Endothelial cell of umbilical vein (primary cell): Measurements from ENCODE around the gene HOXC9. TPM values are rescaled to one million over a fixed set of nuclear protein-coding genes. Genes with fewer than 3 reads are reported as not detected.
A peak's percentile ranks its signal among the peaks of the same experiment; 100 is the strongest.

Source experiments
- BruUV-seq: library from RNA; stranded (reverse); fragments of 400-500 nt; replicated peaks from 2 replicates; lab custom pipeline; 2021; lab: Mats Ljungman, UMichigan
- CTCF ChIA-PET: fragments of 300-600, 350-600 bp; sonication (Branson Sonifier 250); formaldehyde crosslinking; loops from one replicate; lab custom pipeline; 2021; ENCODE audit warnings: antibody characterized with exemption, inconsistent platforms; lab: Charles Lee
- POLR2A ChIA-PET: fragments of 300-600, 350-600 bp; sonication (Branson Sonifier 250); formaldehyde crosslinking; loops from one replicate; lab custom pipeline; 2021; ENCODE audit warnings: antibody characterized with exemption, inconsistent platforms; lab: Charles Lee
- DNase-seq: peaks from one replicate; pipeline ENCODE4 v3.0.0-alpha.2; 2011; ENCODE audit warnings: low read depth, low spot score
- FAIRE-seq: peaks from 2 replicates; lab custom pipeline; 2011; peaks lifted over from hg19 to GRCh38; lab: Jason Lieb, UNC
- H2AFZ ChIP-seq: 2 replicates; pipeline ENCODE4 v1.6.0; 2012; ENCODE audit warnings: low read depth, low read length, control low read depth, inconsistent platforms
- H3K27ac ChIP-seq: 2 replicates; pipeline ENCODE4 v1.5.1; 2011; ENCODE audit warnings: low read depth, mild to moderate bottlenecking, control low read depth, low read length, moderate library complexity; ENCODE audit not compliant: insufficient read depth
- H3K27me3 ChIP-seq, 2 experiments: 2 replicates each; pipeline versions ENCODE4 v1.6.0 to v1.6.1; 2011; ENCODE audit warnings: low read length in 2 of 2, mixed read lengths in 1 of 2; ENCODE audit not compliant: control insufficient read depth in 2 of 2, insufficient read depth in 2 of 2
- H3K36me3 ChIP-seq, 2 experiments: 2 replicates in 1 of 2; 3 replicates in 1 of 2; pipeline ENCODE4 v1.5.1; 2011; ENCODE audit warnings: low read length in 2 of 2, mild to moderate bottlenecking in 1 of 2, moderate library complexity in 1 of 2; ENCODE audit not compliant: control insufficient read depth in 2 of 2, insufficient read depth in 2 of 2; ENCODE audit errors: extremely low read depth in 1 of 2
- H3K4me1 ChIP-seq: 3 replicates; pipeline ENCODE4 v1.5.1; 2011; ENCODE audit warnings: mild to moderate bottlenecking, low read length; ENCODE audit not compliant: control insufficient read depth, insufficient read depth; ENCODE audit errors: extremely low read depth
- H3K4me2 ChIP-seq: 2 replicates; pipeline ENCODE4 v1.6.1; 2011; ENCODE audit warnings: low read length, control low read depth, mixed read lengths; ENCODE audit not compliant: insufficient read depth
- H3K4me3 ChIP-seq, 3 experiments: fragments of 200-600 bp in 1 of 3; sonication (generic), shearing (Covaris generic) in 1 of 3; replicated peaks in 1 of 3; 2 replicates each; pipeline ENCODE4 v1.5.1; 2011 to 2016; ENCODE audit warnings: control low read depth in 3 of 3, low read length in 3 of 3, mild to moderate bottlenecking in 2 of 3, inconsistent platforms in 1 of 3, low read depth in 1 of 3, moderate library complexity in 1 of 3; ENCODE audit not compliant: insufficient read depth in 1 of 3
- H3K79me2 ChIP-seq: 2 replicates; pipeline ENCODE4 v1.6.0; 2012; ENCODE audit warnings: low read length, inconsistent platforms; ENCODE audit not compliant: control insufficient read depth, insufficient read depth
- H3K9ac ChIP-seq: replicated peaks from 2 replicates; pipeline ENCODE3; 2011; ENCODE audit warnings: low read length, control low read depth; ENCODE audit not compliant: insufficient read depth; ENCODE audit errors: extremely low read depth
- H3K9me1 ChIP-seq: replicated peaks from 3 replicates; pipeline ENCODE4 v1.6.0; 2011; ENCODE audit warnings: mild to moderate bottlenecking, low read length; ENCODE audit not compliant: control insufficient read depth, insufficient read depth; ENCODE audit errors: extremely low read depth
- H3K9me3 ChIP-seq: replicated peaks from 2 replicates; pipeline ENCODE4 v1.5.1; 2012; ENCODE audit warnings: low read length, inconsistent platforms; ENCODE audit not compliant: control insufficient read depth, insufficient read depth
- H4K20me1 ChIP-seq: replicated peaks from 2 replicates; pipeline ENCODE3; 2011; ENCODE audit warnings: mild to moderate bottlenecking, low read length; ENCODE audit not compliant: control insufficient read depth, insufficient read depth; ENCODE audit errors: extremely low read depth
- EZH2 ChIP-seq: IDR thresholded peaks from 2 replicates; pipeline ENCODE4 v1.6.1; 2012; ENCODE audit warnings: borderline replicate concordance, low read depth, mild to moderate bottlenecking, moderate library complexity, low read length, inconsistent platforms; ENCODE audit not compliant: severe bottlenecking
- GATA2 ChIP-seq: IDR thresholded peaks from 2 replicates; pipeline ENCODE4 v1.7.0; 2011; ENCODE audit warnings: low read depth, mild to moderate bottlenecking, moderate library complexity, mixed read lengths, low read length; ENCODE audit not compliant: insufficient read length, insufficient read depth
- JUN ChIP-seq: IDR thresholded peaks from 2 replicates; pipeline ENCODE4 v1.6.1; 2011; ENCODE audit warnings: borderline replicate concordance, low read depth; ENCODE audit not compliant: insufficient read length, insufficient read depth
- MYC ChIP-seq: IDR thresholded peaks from one replicate; pipeline ENCODE4 v1.6.1; 2011; ENCODE audit warnings: mild to moderate bottlenecking, low read depth, low read length
- POLR2AphosphoS5 ChIP-seq: IDR thresholded peaks from 2 replicates; pipeline ENCODE4 v1.6.1; 2012; ENCODE audit warnings: low read depth, mild to moderate bottlenecking, control low read depth, low read length, moderate library complexity; ENCODE audit not compliant: insufficient read depth
- dilution Hi-C: fragments of 300-500 bp; cut with MboI; formaldehyde crosslinking; loops from one replicate; pipeline ENCODE4 v1.15.0; 2019; ENCODE audit warnings: low sequenced_read_pairs; ENCODE audit not compliant: extremely low pct_ligation_motif_present
- intact Hi-C: fragments of 100-400 bp; cut with micrococcal nuclease; formaldehyde crosslinking; loops from one replicate; pipeline ENCODE4 v1.10.0; 2022
- polyA plus RNA-seq, 4 experiments: library from polyadenylated mRNA; depleted of rRNA in 3 of 4; stranded (reverse) in 3 of 4; unstranded in 1 of 4; fragments of >200 nt; gene quantifications; 2 replicates each; pipeline versions ENCODE4 v1.2.1 to v1.2.3, GENCODE V29; 2011 to 2012; ENCODE audit warnings: missing spikeins in 1 of 4
- total RNA-seq: library from RNA; stranded (reverse); gene quantifications from 2 replicates; pipeline ENCODE4 v1.2.3, GENCODE V29; 2021
- TF ChIP-seq, protein P1 (sequence below), 2 donors: IDR thresholded peaks; 1 replicate in 1 of 2; 2 replicates in 1 of 2; pipeline ENCODE4 v1.5.1; 2011; ENCODE audit warnings: low read length in 2 of 2, mild to moderate bottlenecking in 2 of 2, moderate library complexity in 2 of 2, control low read depth in 1 of 2, inconsistent platforms in 1 of 2, low read depth in 1 of 2; ENCODE audit not compliant: insufficient read depth in 1 of 2; ENCODE audit errors: extremely low read depth in 1 of 2
- TF ChIP-seq, protein P2 (sequence below): IDR thresholded peaks from 2 replicates; pipeline ENCODE4 v1.6.1; 2011; ENCODE audit not compliant: insufficient read depth, insufficient read length

Gene HOXC9
- total and polyA plus RNA-seq, 2 donors (not counting 3 experiments of a cell fraction or from before 2014, with no cell fraction given): 0.40 to 0.58 TPM

DNA sequence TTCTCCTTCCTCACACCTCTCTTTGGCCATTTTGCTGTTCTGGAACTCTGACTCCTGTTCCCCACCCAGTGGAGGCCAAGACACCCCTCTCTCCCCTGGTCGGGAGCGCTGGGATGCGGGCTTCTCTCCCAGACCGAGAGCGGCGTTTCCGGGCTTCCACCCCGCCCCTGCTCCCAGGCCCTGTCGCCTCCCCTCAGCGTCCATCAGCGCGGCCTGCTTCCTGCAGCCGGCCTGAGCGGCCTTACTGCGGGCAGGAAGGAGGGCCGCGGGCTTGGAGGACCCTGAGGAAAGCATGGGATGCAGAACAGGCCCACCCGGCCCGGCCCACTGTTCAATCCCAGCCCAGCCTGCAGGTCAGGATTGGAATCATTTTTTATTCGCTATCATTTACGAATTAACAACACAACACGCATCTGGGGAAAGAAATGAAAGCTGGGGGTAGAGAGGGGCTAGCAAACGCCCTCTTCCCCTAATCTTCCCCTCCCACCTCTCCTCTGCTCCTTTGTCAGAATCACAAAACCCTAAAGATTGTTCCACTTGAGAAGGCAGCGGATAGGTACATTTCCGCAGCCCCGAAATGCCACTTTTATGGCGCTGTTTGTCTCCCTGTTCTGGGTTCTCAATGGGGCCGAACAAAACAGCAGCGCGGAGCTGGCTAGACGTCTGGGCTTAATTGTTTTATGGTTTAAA, 5.0 kb downstream of the HOXC9 start:
- H3K9me1 ChIP-seq: no peaks in the 10 kb centered on the region
- no peak overlapping the region for H3K27ac ChIP-seq
- no TSS peak for BruUV-seq
- peaks cover 79 to 89% of the 10 kb centered on the region in 2 experiments for H3K27me3 ChIP-seq
- ChIA-PET CTCF (interaction anchor here (1.3 to 17.0 kb wide), 8 partner anchors 9 to 211 kb away, joined by 4 to 616 read pairs (median 24); partner anchors contain the start of genes HOXC5 and SMUG1), POLR2A (no interaction called here)
- dilution Hi-C loops (no loop called here), intact Hi-C loops (loop anchor here (10.0 kb wide), 1 partner anchor 360 kb away; the partner anchor contains the start of gene GPR84)
- H3K9ac ChIP-seq: no peak overlapping the region
- no peaks in the 10 kb centered on the region for H3K79me2 ChIP-seq
- DNase-seq (no peak), FAIRE-seq (no peak)
- no peaks in the 10 kb centered on the region for H3K36me3 ChIP-seq
- H4K20me1 ChIP-seq: no peaks in the 10 kb centered on the region
- TF ChIP-seq MYC (no peak), GATA2 (no peak), EZH2 (peak; percentile 92), POLR2AphosphoS5 (no peak), JUN (no peak)
- TF ChIP-seq, protein P1, sequence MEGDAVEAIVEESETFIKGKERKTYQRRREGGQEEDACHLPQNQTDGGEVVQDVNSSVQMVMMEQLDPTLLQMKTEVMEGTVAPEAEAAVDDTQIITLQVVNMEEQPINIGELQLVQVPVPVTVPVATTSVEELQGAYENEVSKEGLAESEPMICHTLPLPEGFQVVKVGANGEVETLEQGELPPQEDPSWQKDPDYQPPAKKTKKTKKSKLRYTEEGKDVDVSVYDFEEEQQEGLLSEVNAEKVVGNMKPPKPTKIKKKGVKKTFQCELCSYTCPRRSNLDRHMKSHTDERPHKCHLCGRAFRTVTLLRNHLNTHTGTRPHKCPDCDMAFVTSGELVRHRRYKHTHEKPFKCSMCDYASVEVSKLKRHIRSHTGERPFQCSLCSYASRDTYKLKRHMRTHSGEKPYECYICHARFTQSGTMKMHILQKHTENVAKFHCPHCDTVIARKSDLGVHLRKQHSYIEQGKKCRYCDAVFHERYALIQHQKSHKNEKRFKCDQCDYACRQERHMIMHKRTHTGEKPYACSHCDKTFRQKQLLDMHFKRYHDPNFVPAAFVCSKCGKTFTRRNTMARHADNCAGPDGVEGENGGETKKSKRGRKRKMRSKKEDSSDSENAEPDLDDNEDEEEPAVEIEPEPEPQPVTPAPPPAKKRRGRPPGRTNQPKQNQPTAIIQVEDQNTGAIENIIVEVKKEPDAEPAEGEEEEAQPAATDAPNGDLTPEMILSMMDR (IDR thresholded peaks at IDR 0.05; ENCODE audit: extremely low read depth in 1 of 2, insufficient read depth in 1 of 2, low read depth in 1 of 2, low read length in 2 of 2): no peak
- TF ChIP-seq, protein P2, sequence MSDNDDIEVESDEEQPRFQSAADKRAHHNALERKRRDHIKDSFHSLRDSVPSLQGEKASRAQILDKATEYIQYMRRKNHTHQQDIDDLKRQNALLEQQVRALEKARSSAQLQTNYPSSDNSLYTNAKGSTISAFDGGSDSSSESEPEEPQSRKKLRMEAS: no peak
- no peak overlapping the region for H3K4me3 ChIP-seq
- no peaks in the 10 kb centered on the region for H3K4me1 ChIP-seq
- no peak overlapping the region for H3K4me2 ChIP-seq
- no peaks in the 10 kb centered on the region for H3K9me3 ChIP-seq
- no peak overlapping the region for H2AFZ ChIP-seq
